GM18951 (cell line): ENCODE results near the gene LY86.

Source experiments
- POLR2A ChIP-seq: IDR thresholded peaks from 4 replicates; pipeline ENCODE4 v1.6.1; 2011; ENCODE audit warnings: mild to moderate bottlenecking; ENCODE audit not compliant: insufficient read length, insufficient read depth; ENCODE audit errors: extremely low read depth
- in situ Hi-C: fragments of 300-500 bp; cut with MboI; formaldehyde crosslinking; loops from one replicate; pipeline ENCODE4 v1.12.0; 2022; ENCODE audit warnings: low sequenced_read_pairs, mixed read lengths, inconsistent platforms; ENCODE audit not compliant: unreplicated experiment

The LY86 gene

GRCh38 chr6:6557886-6558285 lies 30.6 kb upstream of the LY86 start:
- in situ Hi-C loops, result loop anchor here (10.0 kb wide), 1 partner anchor 503 kb away; no protein-coding TSS in a partner anchor
- no peak for TF ChIP-seq POLR2A

- in situ Hi-C loops, result loop anchor here (10.0 kb wide), 1 partner anchor 505 kb away; no protein-coding TSS in a partner anchor
- no peak for TF ChIP-seq POLR2A
These were observed 28.4 kb upstream of the LY86 start for GRCh38 chr6:6559994-6560570.

- no peak for TF ChIP-seq POLR2A
- in situ Hi-C loops, result no loop called here
These were observed 27.6 kb upstream of the LY86 start for GRCh38 chr6:6560909-6561308.

- TF ChIP-seq POLR2A, result no peak
These were observed 24.4 kb upstream of the LY86 start for GRCh38 chr6:6564154-6564553.

GRCh38 chr6:6565069-6565468 lies 23.5 kb upstream of the LY86 start:
- in situ Hi-C loops, result no loop called here
- TF ChIP-seq POLR2A, result no peak

More at GRCh38 chr6:6564154-6564553, 24.4 kb upstream of the LY86 start:
- in situ Hi-C loops, result no loop called here

- in situ Hi-C loops, result no loop called here
- TF ChIP-seq POLR2A, result no peak
These were observed 23.0 kb upstream of the LY86 start for GRCh38 chr6:6565488-6565887.

- in situ Hi-C loops, result no loop called here
- no peak for TF ChIP-seq POLR2A
These were observed 21.8 kb upstream of the LY86 start for GRCh38 chr6:6566766-6567165.

GRCh38 chr6:6569096-6569810 lies 19.3 kb upstream of the LY86 start:
- no peak for TF ChIP-seq POLR2A
- in situ Hi-C loops, result no loop called here

- in situ Hi-C loops, result no loop called here
- no peak for TF ChIP-seq POLR2A
These were observed 18.7 kb upstream of the LY86 start for GRCh38 chr6:6569811-6570164.

- no peak for TF ChIP-seq POLR2A
- in situ Hi-C loops, result no loop called here
These were observed 17.4 kb upstream of the LY86 start for GRCh38 chr6:6570929-6571671.

GRCh38 chr6:6575143-6575542 lies 13.4 kb upstream of the LY86 start:
- in situ Hi-C loops, result no loop called here
- TF ChIP-seq POLR2A, result no peak

GRCh38 chr6:6577735-6578134 lies 10.8 kb upstream of the LY86 start:
- in situ Hi-C loops, result no loop called here
- no peak for TF ChIP-seq POLR2A

GRCh38 chr6:6579281-6579680 lies 9.2 kb upstream of the LY86 start:
- in situ Hi-C loops, result no loop called here

More at GRCh38 chr6:6579281-6579680, 9.2 kb upstream of the LY86 start:
- TF ChIP-seq POLR2A, result no peak
